GM12872 (cell line): ENCODE data around the gene MYH16.

Experiments used
- TF ChIP-seq, protein P1 (sequence below): IDR thresholded peaks from 3 replicates; pipeline ENCODE4 v1.5.1; 2011; ENCODE audit warnings: low read depth, mild to moderate bottlenecking, low read length, moderate library complexity; ENCODE audit not compliant: insufficient read depth

MYH16 gene

DNA sequence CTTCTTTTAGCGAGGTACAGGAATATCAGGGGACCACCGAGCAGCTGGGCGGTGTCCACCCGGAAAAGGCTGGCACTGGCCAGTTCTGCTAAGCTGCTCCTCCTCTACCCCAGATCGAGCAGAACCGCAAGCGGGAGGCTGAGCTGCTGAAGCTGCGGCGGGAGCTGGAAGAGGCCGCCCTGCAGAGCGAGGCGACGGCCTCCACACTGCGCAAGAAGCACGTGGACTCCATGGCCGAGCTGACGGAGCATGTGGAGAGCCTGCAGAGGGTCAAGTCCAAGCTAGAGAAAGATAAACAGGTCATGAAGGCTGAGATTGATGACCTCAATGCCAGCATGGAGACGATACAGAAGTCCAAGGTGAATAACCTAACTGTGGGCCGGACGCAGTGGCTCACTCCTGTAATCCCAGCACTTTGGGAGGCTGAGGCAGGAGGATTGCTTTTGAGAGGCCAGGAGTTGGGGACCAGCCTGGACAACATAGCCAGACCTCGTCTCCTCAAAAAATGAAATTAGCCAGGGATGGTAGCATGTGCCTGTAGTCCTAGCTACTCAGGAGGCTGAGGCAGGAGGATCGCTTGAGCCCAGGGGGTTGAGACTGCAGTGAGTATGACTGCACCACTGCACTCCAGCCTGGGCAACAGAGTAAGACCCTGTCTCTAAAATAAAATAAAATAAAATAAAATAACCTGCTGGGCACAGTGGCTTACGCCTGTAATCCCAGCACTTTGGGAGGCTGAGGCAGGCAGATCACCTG is 15.3 kb downstream of the MYH16 start:
- TF ChIP-seq, protein P1, sequence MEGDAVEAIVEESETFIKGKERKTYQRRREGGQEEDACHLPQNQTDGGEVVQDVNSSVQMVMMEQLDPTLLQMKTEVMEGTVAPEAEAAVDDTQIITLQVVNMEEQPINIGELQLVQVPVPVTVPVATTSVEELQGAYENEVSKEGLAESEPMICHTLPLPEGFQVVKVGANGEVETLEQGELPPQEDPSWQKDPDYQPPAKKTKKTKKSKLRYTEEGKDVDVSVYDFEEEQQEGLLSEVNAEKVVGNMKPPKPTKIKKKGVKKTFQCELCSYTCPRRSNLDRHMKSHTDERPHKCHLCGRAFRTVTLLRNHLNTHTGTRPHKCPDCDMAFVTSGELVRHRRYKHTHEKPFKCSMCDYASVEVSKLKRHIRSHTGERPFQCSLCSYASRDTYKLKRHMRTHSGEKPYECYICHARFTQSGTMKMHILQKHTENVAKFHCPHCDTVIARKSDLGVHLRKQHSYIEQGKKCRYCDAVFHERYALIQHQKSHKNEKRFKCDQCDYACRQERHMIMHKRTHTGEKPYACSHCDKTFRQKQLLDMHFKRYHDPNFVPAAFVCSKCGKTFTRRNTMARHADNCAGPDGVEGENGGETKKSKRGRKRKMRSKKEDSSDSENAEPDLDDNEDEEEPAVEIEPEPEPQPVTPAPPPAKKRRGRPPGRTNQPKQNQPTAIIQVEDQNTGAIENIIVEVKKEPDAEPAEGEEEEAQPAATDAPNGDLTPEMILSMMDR = no peak

DNA sequence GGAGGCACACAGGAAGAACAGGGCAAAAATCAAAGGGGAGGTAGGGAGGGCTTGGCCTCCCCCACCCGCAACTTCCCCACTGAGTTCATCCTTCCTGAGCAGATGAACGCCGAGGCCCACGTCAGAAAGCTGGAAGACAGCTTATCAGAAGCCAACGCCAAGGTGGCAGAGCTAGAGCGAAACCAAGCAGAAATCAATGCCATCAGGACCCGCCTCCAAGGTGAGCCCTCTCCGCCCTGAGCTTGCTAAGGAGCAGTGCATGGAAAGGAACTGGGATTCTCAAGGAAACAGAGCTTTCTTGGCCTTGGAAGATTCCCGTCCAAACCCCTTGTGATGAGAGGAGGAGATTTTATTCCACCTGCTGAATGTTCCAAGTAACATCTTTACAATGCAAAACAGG is 16.5 kb downstream of the MYH16 start:
- TF ChIP-seq, protein P1 = no peak

DNA sequence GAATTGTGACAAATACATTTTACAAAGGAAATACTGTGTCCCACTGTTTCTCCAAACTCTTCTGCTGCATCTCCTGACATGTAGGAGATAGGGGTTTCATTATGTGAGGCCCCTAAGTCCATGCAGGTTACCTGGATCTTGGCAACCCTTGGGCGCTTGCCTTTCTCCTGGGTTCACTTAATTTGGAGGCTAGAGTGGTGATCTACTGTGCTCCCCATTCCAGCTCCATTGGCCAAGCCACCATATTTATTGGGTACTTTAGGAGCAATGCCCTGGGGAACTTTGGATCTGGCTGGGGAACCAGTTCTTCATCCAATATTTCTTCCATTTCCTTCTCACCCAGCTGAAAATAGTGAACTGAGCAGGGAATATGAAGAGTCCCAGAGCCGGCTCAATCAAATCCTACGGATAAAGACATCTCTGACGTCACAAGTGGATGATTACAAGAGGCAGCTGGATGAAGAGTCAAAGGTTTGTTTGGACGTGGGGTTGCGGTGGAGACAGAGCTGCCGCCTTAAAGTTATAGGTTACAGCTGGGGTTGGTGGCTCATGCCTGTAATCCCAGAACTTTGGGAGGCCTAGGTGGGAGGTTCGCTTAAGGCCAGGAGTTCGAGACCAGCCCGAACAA is 18.5 kb downstream of the MYH16 start:
- TF ChIP-seq, protein P1 = no peak

DNA sequence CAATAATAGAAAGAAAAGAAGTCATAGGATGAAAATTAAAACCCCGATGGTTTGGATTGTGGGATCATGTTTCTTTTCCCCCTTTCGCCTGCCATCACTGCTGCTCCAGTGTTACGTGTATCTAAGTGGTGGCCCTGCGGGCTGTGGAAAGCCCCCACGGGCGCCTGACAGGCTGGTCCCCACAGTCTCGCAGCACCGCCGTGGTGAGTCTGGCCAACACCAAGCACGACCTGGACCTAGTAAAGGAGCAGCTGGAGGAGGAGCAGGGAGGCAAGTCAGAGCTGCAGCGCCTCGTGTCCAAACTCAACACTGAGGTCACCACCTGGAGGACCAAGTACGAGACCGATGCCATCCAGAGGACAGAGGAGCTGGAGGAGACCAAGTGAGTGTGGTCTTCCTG is 19.5 kb downstream of the MYH16 start:
- TF ChIP-seq, protein P1 = no peak

DNA sequence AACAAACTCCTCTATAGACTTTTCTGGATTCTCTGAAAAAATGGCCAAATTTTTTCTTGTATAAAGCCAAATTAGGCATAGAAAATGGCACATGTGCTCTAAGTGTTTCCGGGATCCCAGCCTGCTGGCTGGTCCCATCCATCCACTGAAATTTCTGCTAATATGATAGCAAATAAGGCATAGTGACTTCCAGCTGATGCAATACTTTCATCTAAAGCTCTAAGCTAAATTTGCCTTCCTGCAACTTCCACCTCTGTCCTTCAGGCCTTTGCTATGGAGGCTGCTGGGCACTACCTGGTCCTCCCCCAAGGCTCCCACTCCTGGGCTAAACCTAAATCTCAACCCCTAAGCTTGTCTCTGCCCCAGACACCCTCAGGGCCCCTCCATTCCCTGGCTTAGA is 20.5 kb downstream of the MYH16 start:
- TF ChIP-seq, protein P1 = no peak

DNA sequence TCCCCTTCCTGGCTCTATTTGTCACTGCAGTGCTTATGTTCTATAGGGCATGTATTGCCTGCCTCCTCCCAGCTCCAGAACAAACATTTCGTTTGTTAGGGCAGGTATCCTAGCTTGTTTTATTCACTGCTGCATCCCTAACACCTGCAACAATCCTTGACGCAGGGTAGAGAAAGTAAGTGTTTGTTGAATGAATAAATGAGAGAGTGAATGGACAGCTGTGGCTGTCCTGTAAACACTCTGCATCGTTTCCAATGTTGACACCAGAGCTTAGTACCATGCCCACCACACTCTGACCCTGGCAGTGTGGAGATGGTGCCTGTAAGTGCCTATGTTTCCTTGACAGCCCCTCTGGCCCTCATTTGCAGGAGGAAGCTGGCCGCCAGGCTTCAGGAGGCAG is 21.0 kb downstream of the MYH16 start:
- TF ChIP-seq, protein P1 = no peak

DNA sequence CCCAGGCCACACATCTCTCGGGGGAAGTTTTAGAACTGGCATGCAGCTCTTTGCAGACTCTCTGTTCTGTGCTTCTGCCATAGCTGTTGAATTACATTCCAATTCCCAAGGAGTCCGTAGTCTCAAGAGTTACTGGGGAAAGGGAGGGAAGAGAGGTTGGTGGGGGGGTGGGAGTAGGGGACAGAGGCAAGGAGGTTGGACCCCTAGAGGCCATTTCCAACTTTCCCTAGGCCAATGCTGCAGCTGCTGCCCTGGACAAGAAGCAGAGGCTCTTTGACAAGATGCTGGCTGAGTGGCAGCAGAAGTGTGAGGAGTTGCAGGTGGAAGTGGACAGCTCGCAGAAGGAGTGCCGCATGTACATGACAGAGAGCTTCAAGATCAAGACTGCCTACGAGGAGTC is 23.8 kb downstream of the MYH16 start:
- TF ChIP-seq, protein P1 = no peak
